MM.1S (cell line): ENCODE data around the gene CCDC172.

Experiments used
- EZH2phosphoT487 ChIP-seq: fragments of 300-600 bp; sonication (generic); IDR thresholded peaks from 2 replicates; pipeline ENCODE4 v1.6.1; 2018; ENCODE audit warnings: antibody characterized with exemption, low read length
- TF ChIP-seq, protein P1 (sequence below): fragments of 300-600 bp; sonication (generic); IDR thresholded peaks from 2 replicates; pipeline ENCODE4 v1.5.1; 2016; ENCODE audit warnings: antibody characterized with exemption, low read length, mixed read lengths

DNA sequence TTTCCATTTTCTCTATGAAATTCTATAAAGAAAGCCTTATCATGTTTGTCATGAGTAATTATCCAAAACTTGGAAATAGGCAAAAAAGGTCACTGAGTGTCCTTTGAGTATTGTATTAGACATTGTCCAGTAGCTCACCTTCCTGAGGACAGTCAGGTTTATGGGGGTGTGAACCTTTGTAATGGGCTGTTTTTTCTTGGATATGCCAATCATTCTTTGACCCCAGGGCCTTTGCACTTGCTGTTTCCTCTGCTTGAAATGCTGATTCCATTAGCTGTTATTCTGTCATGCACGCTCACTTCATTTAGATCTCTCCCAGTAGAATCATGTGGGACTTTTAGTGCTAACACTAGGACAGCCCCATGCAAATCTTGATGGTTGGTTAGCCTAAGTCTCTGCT is 4.9 kb downstream of the CCDC172 start:
- TF ChIP-seq, protein P1, sequence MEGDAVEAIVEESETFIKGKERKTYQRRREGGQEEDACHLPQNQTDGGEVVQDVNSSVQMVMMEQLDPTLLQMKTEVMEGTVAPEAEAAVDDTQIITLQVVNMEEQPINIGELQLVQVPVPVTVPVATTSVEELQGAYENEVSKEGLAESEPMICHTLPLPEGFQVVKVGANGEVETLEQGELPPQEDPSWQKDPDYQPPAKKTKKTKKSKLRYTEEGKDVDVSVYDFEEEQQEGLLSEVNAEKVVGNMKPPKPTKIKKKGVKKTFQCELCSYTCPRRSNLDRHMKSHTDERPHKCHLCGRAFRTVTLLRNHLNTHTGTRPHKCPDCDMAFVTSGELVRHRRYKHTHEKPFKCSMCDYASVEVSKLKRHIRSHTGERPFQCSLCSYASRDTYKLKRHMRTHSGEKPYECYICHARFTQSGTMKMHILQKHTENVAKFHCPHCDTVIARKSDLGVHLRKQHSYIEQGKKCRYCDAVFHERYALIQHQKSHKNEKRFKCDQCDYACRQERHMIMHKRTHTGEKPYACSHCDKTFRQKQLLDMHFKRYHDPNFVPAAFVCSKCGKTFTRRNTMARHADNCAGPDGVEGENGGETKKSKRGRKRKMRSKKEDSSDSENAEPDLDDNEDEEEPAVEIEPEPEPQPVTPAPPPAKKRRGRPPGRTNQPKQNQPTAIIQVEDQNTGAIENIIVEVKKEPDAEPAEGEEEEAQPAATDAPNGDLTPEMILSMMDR, result no peak
- no peak for TF ChIP-seq EZH2phosphoT487
